Stimulated activated CD4-positive, alpha-beta T cell treated with anti-CD3 and anti-CD28 coated beads, TNF-alpha, amount 100 ng/mL, for 1 hour (primary cell): ENCODE measurements around the gene ERC2.

Experiments used
- DNase-seq, 3 donors: peaks; one replicate each; pipeline ENCODE4 v3.0.0-alpha.2; 2020; ENCODE audit warnings: low read depth in 3 of 3, low spot score in 1 of 3

The ERC2 gene

GRCh38 chr3:56192001-56192400 lies 276.3 kb downstream of the ERC2 start:
- DNase-seq = no peak

- DNase-seq = no peak
Observed at GRCh38 chr3:56190771-56191305, 277.4 kb downstream of the ERC2 start.

DNA sequence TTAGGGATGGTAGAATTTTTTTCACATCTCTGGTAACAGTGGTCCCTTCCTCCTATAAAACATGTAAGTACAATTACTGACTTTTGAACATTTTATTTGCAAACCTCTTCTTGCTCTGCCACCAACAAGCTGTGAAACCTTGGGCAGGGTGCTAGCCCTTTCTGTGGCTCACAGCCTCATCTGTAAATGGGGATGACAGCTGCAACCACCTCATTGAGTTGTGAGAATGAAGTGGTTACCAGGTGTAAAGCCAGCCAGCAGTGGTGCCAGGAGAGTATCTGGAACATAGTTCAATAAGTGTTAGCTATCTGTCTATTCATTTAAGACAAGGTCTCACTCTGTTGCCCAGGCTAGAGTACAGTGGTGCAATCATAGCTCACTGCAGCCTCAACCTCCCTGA lies 278.1 kb downstream of the ERC2 start:
- no peak for DNase-seq

- DNase-seq = no peak
Observed at GRCh38 chr3:56189536-56189935, 278.7 kb downstream of the ERC2 start.

DNA sequence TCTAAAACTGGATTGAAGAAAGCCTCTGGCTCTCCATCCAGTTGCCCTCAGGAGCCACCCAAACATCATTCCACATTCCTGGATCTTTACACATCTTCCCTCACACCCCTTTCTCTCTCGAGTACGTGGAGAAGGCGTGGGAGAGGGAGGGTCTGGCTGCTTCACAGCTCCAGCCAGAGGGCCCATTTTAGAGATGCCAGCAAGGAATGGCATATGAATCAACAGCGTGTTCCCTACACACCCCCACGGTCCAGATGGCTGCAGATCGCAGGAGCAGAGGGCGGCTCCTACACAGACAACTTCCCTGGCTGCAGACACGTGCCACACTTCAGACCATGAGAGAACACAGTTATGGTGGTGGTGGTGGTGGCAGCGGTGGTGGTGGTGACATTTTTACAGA lies 280.1 kb downstream of the ERC2 start:
- DNase-seq = no peak

DNA sequence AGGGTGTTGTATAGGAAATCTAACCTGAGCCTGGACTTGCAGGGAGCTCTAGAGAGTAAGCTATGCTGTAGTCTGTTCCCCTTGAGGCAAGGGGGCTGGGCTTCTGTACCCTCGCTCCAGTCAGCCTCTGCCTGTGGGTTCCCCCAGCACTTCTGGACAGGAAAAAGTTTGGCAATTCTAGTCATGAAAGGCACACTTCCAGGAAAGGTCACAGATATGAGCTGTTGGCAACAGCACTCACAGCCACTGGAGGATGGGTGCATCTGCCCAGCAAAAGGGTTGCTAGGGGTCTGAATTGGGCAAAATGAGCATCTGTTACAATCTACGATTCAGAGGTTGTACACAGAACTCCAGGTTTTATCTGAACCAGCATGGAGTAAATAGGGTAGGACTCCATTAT lies 281.2 kb downstream of the ERC2 start:
- no peak for DNase-seq

DNA sequence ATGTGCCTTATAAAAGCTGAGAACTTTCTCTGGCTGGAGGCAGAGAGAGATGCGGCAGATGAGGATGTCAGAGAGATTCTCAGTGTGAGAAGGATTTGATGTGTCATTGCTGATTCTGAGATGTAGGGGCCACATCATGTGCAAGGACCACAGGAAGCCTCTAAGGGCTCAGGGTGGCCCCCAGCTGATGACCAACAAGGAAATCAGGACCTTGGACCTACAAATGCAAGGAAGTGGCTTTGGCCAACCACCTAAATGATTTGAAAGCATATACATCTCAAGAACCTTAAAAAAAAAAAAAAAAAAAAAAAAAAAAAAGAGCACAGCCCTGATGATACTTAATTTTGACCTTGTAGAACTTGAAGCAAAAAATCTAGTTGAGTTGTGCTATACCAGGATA lies 282.4 kb downstream of the ERC2 start:
- DNase-seq = no peak

GRCh38 chr3:56183529-56183928 lies 284.7 kb downstream of the ERC2 start:
- no peak for DNase-seq

- DNase-seq = no peak
Observed at GRCh38 chr3:56180433-56180832, 287.8 kb downstream of the ERC2 start.

DNA sequence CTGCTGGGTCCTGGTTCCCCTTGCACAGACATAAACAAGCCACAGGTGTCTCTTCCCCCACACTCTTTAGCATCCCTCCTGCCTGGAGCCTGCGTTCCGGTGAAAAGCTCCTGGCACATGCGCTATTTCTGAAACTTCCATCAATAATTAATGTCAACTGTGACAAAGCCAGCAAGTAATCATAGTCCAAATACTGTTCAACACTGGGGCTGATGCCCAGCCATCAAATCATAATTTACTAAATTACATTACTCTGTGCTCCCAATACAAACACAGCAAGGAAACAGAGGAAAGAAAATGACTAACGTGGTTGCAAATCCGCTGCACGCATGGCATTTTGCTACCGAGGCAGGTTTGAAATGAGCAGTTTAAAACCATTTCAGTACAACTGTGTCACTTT lies 294.7 kb downstream of the ERC2 start:
- no peak for DNase-seq

DNA sequence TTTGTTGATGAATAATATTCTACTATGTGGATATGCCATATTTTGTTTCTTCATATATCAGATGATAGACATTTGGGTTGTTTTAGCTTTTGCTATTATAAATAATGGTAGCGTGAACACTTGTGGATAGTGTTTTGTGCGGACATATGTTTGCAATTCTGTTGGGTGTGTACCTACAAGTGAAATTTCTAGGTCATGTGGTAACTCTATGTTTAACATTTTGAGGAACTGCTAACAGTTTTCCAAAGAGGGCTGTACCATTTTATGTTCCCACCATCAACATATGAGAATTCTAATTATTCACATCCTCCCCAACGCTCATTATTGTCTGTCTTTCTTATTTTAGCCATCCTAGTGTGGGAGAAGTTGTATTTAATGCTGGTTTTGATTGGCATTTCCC lies 303.8 kb downstream of the ERC2 start:
- no peak for DNase-seq

- no peak for DNase-seq
Observed at GRCh38 chr3:56157693-56158362, 310.4 kb downstream of the ERC2 start.

- no peak for DNase-seq
Observed at GRCh38 chr3:56154297-56154696, 314.0 kb downstream of the ERC2 start.

- no peak for DNase-seq
Observed at GRCh38 chr3:56147354-56147753, 320.9 kb downstream of the ERC2 start.

- no peak for DNase-seq
Observed at GRCh38 chr3:56145410-56145809, 322.9 kb downstream of the ERC2 start.

DNA sequence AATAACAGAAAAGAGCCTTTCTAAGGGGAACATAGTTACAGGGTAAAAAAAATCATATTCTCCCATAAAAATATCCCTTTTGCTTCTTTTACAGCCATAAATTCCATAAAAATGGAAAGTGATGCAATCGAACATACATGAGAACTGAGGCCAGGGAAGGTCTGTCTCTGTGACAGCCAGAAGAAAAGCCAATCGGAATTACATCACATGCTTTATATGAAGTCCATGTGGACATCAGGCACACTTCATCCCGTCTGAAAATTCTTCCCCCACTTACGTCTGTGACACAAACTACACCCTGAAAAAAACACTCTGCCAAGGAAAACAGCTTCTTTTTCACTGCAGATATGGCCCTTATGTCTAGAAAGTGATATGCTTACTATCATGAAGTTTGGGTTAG lies 323.5 kb downstream of the ERC2 start:
- DNase-seq = no peak

DNA sequence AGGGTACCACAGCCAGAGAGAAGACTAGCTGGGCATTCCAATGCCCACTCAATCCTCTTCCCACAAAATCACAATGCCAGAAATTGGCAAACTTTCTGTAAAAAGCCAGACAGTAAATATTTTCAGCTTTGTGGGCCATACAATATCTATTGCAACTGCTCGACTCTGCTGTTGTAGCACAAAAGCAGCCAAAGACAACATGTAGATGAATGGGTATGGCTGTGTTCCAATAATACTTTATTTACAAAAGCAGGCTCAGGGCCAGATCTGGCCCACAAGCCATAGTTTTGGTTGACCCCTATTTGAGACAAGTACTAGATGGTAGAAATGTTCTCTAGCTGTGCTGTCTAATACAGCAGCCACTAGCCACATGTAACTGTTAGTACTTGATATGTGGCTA lies 330.9 kb downstream of the ERC2 start:
- no peak for DNase-seq

- DNase-seq = no peak
Observed at GRCh38 chr3:56136514-56136913, 331.8 kb downstream of the ERC2 start.

DNA sequence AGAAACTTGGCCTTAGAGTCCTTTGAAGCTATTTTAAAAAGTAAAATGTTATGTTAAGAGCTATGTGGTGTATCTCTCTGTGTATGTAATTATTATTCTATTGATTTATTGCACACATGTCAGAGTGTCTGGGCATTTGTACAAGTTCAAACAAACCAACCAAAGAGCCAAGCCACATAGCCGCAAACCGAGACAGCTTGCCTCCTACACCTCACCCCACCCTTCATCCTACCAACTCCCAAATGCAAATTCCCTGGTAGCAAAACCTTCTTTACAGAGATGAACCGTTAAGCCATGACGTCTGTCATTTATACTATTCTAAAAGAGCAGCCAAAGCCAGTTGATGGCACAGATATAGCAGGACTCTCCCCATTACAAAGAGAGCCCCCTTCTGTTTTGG lies 332.3 kb downstream of the ERC2 start:
- no peak for DNase-seq

DNA sequence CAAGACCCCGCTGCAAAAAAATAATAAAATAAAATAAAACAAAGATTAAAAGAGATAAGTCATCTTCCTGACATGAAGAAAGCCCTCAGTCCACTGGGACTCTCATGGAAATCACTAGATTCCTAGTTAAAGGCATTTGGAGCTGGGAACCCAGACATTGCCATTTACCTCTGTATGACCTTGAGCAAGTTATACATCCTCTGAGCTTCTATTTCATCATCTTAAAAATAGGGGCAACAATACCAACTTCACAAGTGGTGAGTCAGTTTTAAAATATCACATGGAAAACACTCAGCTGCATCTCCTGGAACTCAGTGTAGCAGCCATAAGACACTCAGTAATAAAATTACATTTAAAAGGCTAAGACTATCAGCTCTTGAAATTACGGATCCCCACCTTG lies 334.8 kb downstream of the ERC2 start:
- no peak for DNase-seq

- DNase-seq = no peak
Observed at GRCh38 chr3:56132762-56133161, 335.5 kb downstream of the ERC2 start.

- DNase-seq = no peak
Observed at GRCh38 chr3:56131974-56132590, 336.2 kb downstream of the ERC2 start.

DNA sequence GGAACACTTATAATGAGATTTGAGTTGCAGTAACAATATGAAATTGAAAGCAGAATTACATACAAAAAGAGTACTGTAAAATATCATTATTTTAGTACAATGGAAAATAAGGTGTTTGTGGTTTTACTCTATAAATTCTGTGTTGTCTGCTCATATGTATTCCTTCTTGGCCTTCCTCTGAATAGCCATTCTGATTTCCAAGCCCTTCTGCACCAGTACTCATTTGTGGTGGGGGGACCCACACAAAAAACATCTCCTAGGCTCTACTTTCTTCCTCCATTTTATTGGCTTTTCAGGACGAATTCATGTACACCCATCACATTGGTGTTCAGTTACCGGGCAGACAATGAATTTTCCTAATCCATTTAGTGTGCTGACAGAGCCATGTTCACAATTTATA lies 338.2 kb downstream of the ERC2 start:
- DNase-seq = no peak
